ENCODE data around the gene GJA1.

Gene GJA1

DNA sequence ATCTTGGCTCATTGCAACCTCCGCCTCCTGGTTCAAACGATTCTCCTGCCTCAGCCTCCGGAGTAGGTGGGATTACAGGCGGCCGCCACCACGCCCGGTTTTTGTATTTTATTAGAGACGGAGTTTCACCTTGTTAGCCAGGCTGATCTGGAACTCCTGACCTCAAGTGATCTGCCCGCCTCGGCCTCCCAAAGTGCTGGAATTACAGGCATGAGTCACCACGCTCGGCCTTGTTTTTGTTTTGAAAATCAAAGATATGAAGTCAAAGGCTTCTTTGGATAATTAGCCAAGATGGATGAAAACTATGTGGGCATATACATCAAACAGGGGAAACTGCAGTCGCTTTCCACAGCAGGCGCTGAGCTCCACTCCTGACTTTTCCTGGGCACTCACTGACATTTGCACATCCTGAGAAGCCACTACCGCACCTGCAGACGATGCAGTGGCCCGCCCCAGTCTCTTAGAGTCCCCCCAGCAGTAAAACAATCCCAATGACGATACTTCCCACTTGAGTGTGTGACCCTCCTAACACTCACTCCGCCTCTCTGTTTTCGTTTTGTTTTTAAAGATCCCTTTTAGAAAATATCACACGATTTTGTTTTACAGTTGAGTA, 44.1 kb downstream of the GJA1 start:
- TF ChIP-seq, protein P1, sequence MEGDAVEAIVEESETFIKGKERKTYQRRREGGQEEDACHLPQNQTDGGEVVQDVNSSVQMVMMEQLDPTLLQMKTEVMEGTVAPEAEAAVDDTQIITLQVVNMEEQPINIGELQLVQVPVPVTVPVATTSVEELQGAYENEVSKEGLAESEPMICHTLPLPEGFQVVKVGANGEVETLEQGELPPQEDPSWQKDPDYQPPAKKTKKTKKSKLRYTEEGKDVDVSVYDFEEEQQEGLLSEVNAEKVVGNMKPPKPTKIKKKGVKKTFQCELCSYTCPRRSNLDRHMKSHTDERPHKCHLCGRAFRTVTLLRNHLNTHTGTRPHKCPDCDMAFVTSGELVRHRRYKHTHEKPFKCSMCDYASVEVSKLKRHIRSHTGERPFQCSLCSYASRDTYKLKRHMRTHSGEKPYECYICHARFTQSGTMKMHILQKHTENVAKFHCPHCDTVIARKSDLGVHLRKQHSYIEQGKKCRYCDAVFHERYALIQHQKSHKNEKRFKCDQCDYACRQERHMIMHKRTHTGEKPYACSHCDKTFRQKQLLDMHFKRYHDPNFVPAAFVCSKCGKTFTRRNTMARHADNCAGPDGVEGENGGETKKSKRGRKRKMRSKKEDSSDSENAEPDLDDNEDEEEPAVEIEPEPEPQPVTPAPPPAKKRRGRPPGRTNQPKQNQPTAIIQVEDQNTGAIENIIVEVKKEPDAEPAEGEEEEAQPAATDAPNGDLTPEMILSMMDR (IDR thresholded peaks at IDR 0.05; ENCODE audit: insufficient read depth, low read depth, low read length, missing control alignments) = no peak
- no peak for DNase-seq (ENCODE audit: low read depth)
- H3K4me3 ChIP-seq (ENCODE audit: low read depth, low read length) = no peak overlapping the region

DNA sequence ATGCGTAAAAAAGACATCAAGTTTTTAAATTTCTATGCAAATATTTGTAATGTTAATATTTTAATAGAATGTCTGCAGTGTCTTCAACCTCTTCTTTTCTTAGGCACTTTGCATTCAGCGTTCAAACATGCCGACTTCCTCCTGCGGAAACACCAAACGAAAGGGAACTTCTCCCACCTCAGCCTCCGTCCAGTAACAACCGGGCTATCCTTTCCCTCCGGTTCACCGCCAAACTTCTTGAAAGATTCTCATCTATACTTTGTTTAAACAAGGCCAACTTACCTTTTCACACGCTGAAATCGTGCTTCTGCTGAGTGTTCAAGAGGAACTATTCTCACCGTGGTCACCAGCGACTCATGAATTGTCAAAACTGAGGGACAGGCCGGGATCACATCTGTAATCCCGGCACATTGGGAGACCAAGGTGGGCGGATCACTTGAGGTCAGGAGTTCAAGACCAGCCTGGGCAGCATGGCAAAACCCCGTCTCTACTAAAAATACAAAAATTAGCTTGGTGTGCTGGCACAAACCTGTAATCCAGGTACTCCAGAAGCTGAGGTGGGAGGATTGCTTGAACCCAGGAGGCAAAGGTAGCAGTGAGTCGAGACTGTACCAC, 44.8 kb downstream of the GJA1 start:
- no peak for DNase-seq (ENCODE audit: low read depth)
- TF ChIP-seq, protein P1 (IDR thresholded peaks at IDR 0.05; ENCODE audit: insufficient read depth, low read depth, low read length, missing control alignments) = no peak
- no peak overlapping the region for H3K4me3 ChIP-seq (ENCODE audit: low read depth, low read length)

DNA sequence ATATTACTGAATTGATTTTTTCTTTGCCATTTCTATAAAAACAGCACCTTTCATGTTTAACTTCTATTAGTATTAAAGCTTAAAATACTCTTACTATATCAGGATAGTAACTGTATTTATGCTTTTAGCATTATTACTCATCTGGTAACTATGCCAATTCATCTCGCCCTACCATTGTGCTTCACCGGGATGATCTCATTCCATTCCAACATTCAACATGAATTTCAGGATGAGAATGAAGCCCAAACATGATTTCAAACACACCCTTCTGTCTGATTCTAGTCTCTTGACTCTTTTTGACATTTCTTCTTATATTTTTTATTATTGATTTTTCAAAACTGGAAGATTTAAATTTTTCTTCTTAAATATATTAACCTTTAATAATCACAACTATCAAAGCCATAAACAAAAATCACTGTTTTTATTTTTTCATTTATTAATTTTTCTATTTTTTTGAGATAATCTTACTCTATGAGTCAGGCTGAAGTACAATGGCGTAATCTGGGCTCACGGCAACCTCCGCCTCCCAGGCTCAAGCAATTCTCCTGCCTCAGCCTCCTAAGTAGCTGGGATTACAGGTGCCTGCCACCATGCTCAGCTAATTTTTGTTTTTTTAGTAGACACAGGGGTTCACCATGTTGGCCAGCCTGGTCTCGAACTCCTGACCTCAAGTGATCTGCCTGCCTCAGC, 46.7 kb downstream of the GJA1 start:
- DNase-seq (ENCODE audit: low read depth) = no peak
- no peak overlapping the region for H3K4me3 ChIP-seq (ENCODE audit: low read depth, low read length)
- TF ChIP-seq, protein P1 (IDR thresholded peaks at IDR 0.05; ENCODE audit: insufficient read depth, low read depth, low read length, missing control alignments) = no peak

DNA sequence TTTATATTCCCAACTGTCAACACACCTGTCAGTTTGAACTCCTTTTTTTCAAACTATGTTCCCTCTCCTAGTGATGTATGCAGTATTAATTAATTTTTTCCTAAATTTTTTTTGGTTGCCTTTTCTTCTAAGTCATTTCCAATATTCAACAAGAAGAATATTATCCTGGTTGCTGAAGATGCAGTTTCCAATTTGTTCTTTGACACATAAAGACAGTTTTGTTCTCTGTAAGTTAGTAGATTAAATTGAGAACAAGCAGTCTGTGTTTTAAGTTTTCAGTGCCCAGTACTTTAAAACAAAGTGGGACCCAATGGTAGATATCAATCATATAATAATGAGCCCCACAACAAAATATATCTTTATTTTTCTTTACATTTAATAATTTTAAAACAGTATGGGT, 47.3 kb downstream of the GJA1 start:
- DNase-seq (ENCODE audit: low read depth) = no peak
- TF ChIP-seq, protein P1 (IDR thresholded peaks at IDR 0.05; ENCODE audit: insufficient read depth, low read depth, low read length, missing control alignments) = no peak

DNA sequence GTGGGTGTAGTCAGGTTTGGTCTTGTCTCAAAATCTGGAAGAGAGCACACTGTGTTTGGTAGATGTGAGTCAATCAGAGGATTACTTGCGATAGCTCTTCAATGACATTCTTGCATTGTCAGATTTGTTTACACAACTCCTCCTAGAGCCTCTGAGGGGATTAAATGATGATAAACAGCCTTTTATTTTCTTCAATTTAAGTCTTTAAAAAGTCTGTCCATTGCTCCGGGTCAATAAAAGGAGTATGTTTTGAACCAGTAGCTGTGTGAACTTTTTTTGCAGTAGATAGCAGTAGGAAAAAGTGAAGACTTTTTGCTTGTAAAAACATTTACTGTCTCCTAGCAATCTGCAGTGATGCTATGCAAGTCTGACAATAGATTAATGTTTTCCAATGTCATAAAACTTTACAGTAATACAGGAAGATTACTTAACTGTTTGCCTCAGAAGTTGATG, 49.9 kb downstream of the GJA1 start:
- no peak for DNase-seq (ENCODE audit: low read depth)

More for the DNA sequence above, 47.3 kb downstream of the GJA1 start:
- H3K4me3 ChIP-seq (ENCODE audit: low read depth, low read length) = no peak overlapping the region

DNA sequence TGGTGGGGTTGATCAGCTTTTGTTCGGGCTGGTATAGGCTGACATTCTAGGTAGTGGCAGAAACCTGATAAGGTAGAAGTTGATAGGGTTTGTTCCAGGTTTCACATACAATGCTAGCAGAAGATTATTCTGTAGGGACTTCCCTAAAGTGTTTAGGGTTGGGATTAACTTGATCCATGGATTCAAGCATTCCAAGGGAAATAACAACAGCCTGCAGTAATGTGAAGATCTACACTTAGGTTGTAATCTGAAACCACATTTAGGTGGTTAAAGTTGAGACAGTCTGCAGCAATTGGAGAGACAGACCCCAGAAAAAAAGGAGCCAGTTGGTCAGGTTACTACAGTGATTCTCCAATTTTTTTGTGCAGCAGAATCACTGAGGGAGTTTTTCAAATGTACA, 56.1 kb downstream of the GJA1 start:
- DNase-seq (ENCODE audit: low read depth) = no peak
- TF ChIP-seq, protein P1 (IDR thresholded peaks at IDR 0.05; ENCODE audit: insufficient read depth, low read depth, low read length, missing control alignments) = no peak
- H3K4me3 ChIP-seq (ENCODE audit: low read depth, low read length) = no peak overlapping the region

More for the DNA sequence above, 49.9 kb downstream of the GJA1 start:
- TF ChIP-seq, protein P1 (IDR thresholded peaks at IDR 0.05; ENCODE audit: insufficient read depth, low read depth, low read length, missing control alignments) = no peak
- no peak overlapping the region for H3K4me3 ChIP-seq (ENCODE audit: low read depth, low read length)
